T-helper 17 cell (primary cell): ENCODE results near the gene C1QTNF12. TPM values are rescaled to one million over a fixed set of nuclear protein-coding genes. Genes with fewer than 3 reads are reported as not detected.

Source experiments
- total RNA-seq, 4 donors: library from RNA in 2 of 4; stranded (reverse) in 2 of 4; gene quantifications; one replicate each; pipeline ENCODE4 v1.2.3 and lab custom pipeline; 2022 to 2026

Gene C1QTNF12
- total RNA-seq, 2 donors from 2014 or later: 0.91 to 2.0 TPM

Other genes starting within 250 kb of the C1QTNF12 start
- gene HES4, start 246.6 kb downstream of the C1QTNF12 start, total RNA-seq: 10 to 100 TPM in 1 of 2 donors, 1 to 10 TPM in 1; 9.6 to 10.5 TPM
- 10 to 100 TPM; 19.5 to 52.1 TPM for gene ISG15, start 233.2 kb downstream of the C1QTNF12 start, total RNA-seq
- gene AGRN, start 226.6 kb downstream of the C1QTNF12 start, total RNA-seq: 1 to 10 TPM; 1.2 to 1.4 TPM
- not detected for gene RNF223, start 172.4 kb downstream of the C1QTNF12 start, total RNA-seq
- 10 to 100 TPM; 13.4 to 17.1 TPM for gene C1orf159, start 130.6 kb downstream of the C1QTNF12 start, total RNA-seq
- gene TTLL10, start 72.8 kb downstream of the C1QTNF12 start, total RNA-seq: 1 to 10 TPM in 1 of 2 donors, under 1 TPM in 1; 0.86 to 2.5 TPM
- 10 to 100 TPM; 47.9 to 80.4 TPM for gene TNFRSF18, start 40.1 kb downstream of the C1QTNF12 start, total RNA-seq
- gene TNFRSF4, start 32.6 kb downstream of the C1QTNF12 start, total RNA-seq: 100 to 1,000 TPM in 1 of 2 donors, 10 to 100 TPM in 1; 94.7 to 127 TPM
- gene SDF4, start 14.7 kb downstream of the C1QTNF12 start, total RNA-seq: 100 to 1,000 TPM; 129 to 146 TPM
- 1 to 10 TPM; 8.4 to 9.4 TPM for gene B3GALT6, start 14.5 kb downstream of the C1QTNF12 start, total RNA-seq
- gene UBE2J2, start 27.1 kb upstream of the C1QTNF12 start, total RNA-seq: 10 to 100 TPM; 50.6 to 57.7 TPM
- 1 to 10 TPM; 4.6 to 8.0 TPM for gene SCNN1D, start 33.7 kb upstream of the C1QTNF12 start, total RNA-seq
- 10 to 100 TPM; 63.5 to 66.2 TPM for gene ACAP3, start 61.2 kb upstream of the C1QTNF12 start, total RNA-seq
- gene PUSL1, start 61.9 kb upstream of the C1QTNF12 start, total RNA-seq: 10 to 100 TPM; 10.6 to 14.9 TPM
- 100 to 1,000 TPM; 130 to 132 TPM for gene INTS11, start 77.9 kb upstream of the C1QTNF12 start, total RNA-seq
- 10 to 100 TPM; 14.3 to 15.7 TPM for gene CPTP, start 78.1 kb upstream of the C1QTNF12 start, total RNA-seq
- under 1 TPM; 0.72 to 0.96 TPM for gene TAS1R3, start 84.6 kb upstream of the C1QTNF12 start, total RNA-seq
- gene DVL1, start 102.7 kb upstream of the C1QTNF12 start, total RNA-seq: 10 to 100 TPM; 41.0 to 45.8 TPM
- gene MXRA8, start 111.8 kb upstream of the C1QTNF12 start, total RNA-seq: 1 to 10 TPM in 1 of 2 donors, under 1 TPM in 1; 0.42 to 1.0 TPM
- gene AURKAIP1, start 128.5 kb upstream of the C1QTNF12 start, total RNA-seq: 10 to 100 TPM; 58.3 to 62.6 TPM
- 100 to 1,000 TPM; 231 to 252 TPM for gene CCNL2, start 152.6 kb upstream of the C1QTNF12 start, total RNA-seq
- gene MRPL20, start 160.6 kb upstream of the C1QTNF12 start, total RNA-seq: 10 to 100 TPM; 88.0 to 92.1 TPM
- gene ANKRD65, start 174.6 kb upstream of the C1QTNF12 start, total RNA-seq: not detected
- not detected for gene VWA1, start 189.0 kb upstream of the C1QTNF12 start, total RNA-seq
- gene ATAD3C, start 203.0 kb upstream of the C1QTNF12 start, total RNA-seq: 1 to 10 TPM in 1 of 2 donors, under 1 TPM in 1; 0.13 to 2.9 TPM
- 10 to 100 TPM; 41.7 to 45.1 TPM for gene ATAD3B, start 225.0 kb upstream of the C1QTNF12 start, total RNA-seq